ENCODE measurements around the gene PAGR1. TPM values are rescaled to one million over a fixed set of nuclear protein-coding genes. Genes with fewer than 3 reads are reported as not detected.

The PAGR1 gene
- total RNA-seq, 2 experiments from 2014 or later, result 20.6 to 25.6 TPM

GRCh38 chr16:29836623-29837022 lies 20.7 kb downstream of the PAGR1 start:
- peaks cover 8% of the 10 kb centered on the region for H3K4me1 Mint-ChIP-seq
- ChIA-PET POLR2A (no interaction called here), CTCF (interaction anchor here (2.1 kb wide), 1 partner anchor 12 kb away, joined by 12 read pairs; no protein-coding TSS in a partner anchor)
- peaks cover 52% of the 10 kb centered on the region for H3K36me3 Mint-ChIP-seq (ENCODE audit: low read depth)
- no peak for ATAC-seq
- no peaks in the 10 kb centered on the region for H3K27me3 Mint-ChIP-seq
- no peak for DNase-seq
- H3K27ac Mint-ChIP-seq, result no peak overlapping the region
- H3K9me3 Mint-ChIP-seq (ENCODE audit: low read depth), result no peaks in the 10 kb centered on the region
- intact Hi-C loops (cut with DNase I, micrococcal nuclease), result no loop called here
- no peak overlapping the region for H3K4me3 Mint-ChIP-seq

GRCh38 chr16:29837841-29838240 lies 21.9 kb downstream of the PAGR1 start:
- Mint-ChIP-seq H3K27ac (no peak overlapping the region), H3K9me3 (ENCODE audit: low read depth) (no peaks in the 10 kb centered on the region), H3K27me3 (no peaks in the 10 kb centered on the region), H3K36me3 (ENCODE audit: low read depth) (peaks cover 47% of the 10 kb centered on the region), H3K4me1 (peaks cover 8% of the 10 kb centered on the region), H3K4me3 (no peak overlapping the region)
- intact Hi-C loops (cut with DNase I, micrococcal nuclease), result no loop called here
- ChIA-PET CTCF (interaction anchor here (0.7 to 2.1 kb wide), 2 partner anchors 11 to 86 kb away, joined by 3 to 12 read pairs; no protein-coding TSS in a partner anchor), POLR2A (no interaction called here)
- DNase-seq (no peak), ATAC-seq (no peak)

GRCh38 chr16:29839822-29840221 lies 23.9 kb downstream of the PAGR1 start:
- Mint-ChIP-seq H3K4me3 (no peak overlapping the region), H3K4me1 (no peaks in the 10 kb centered on the region), H3K27ac (no peak overlapping the region), H3K27me3 (no peaks in the 10 kb centered on the region), H3K36me3 (ENCODE audit: low read depth) (peaks cover 33% of the 10 kb centered on the region), H3K9me3 (ENCODE audit: low read depth) (no peaks in the 10 kb centered on the region)
- no peak for ATAC-seq
- ChIA-PET POLR2A (interaction anchor here (0.6 kb wide), 1 partner anchor 120 kb away, joined by 9 read pairs; no protein-coding TSS in a partner anchor), CTCF (no interaction called here)
- no peak for DNase-seq
- intact Hi-C loops (cut with DNase I, micrococcal nuclease), result no loop called here

GRCh38 chr16:29840240-29840639 lies 24.3 kb downstream of the PAGR1 start:
- no peak overlapping the region for H3K4me3 Mint-ChIP-seq
- no peak for DNase-seq
- no peaks in the 10 kb centered on the region for H3K9me3 Mint-ChIP-seq (ENCODE audit: low read depth)
- no peak overlapping the region for H3K27ac Mint-ChIP-seq
- no peaks in the 10 kb centered on the region for H3K4me1 Mint-ChIP-seq
- H3K27me3 Mint-ChIP-seq, result no peaks in the 10 kb centered on the region
- ChIA-PET CTCF (interaction anchor here (1.0 kb wide), 1 partner anchor 23 kb away, joined by 3 read pairs; no protein-coding TSS in a partner anchor), POLR2A (no interaction called here)
- no peak for ATAC-seq
- intact Hi-C loops (cut with DNase I, micrococcal nuclease), result no loop called here
- peaks cover 35% of the 10 kb centered on the region for H3K36me3 Mint-ChIP-seq (ENCODE audit: low read depth)

GRCh38 chr16:29841631-29842030 lies 25.7 kb downstream of the PAGR1 start:
- Mint-ChIP-seq H3K27me3 (no peaks in the 10 kb centered on the region), H3K4me3 (no peak overlapping the region), H3K9me3 (ENCODE audit: low read depth) (no peaks in the 10 kb centered on the region), H3K27ac (no peak overlapping the region), H3K4me1 (no peaks in the 10 kb centered on the region), H3K36me3 (ENCODE audit: low read depth) (peaks cover 34% of the 10 kb centered on the region)
- DNase-seq (no peak), ATAC-seq (no peak)
- ChIA-PET CTCF (no interaction called here), POLR2A (no interaction called here)
- intact Hi-C loops (cut with DNase I, micrococcal nuclease), result no loop called here

GRCh38 chr16:29842732-29843346 lies 26.9 kb downstream of the PAGR1 start:
- POLR2A ChIA-PET, result no interaction called here
- ATAC-seq, result peak; percentile 64

GRCh38 chr16:29843931-29844330 lies 28.0 kb downstream of the PAGR1 start:
- intact Hi-C loops (cut with DNase I, micrococcal nuclease), result no loop called here
- DNase-seq (no peak), ATAC-seq (no peak)
- no peak overlapping the region for H3K27ac Mint-ChIP-seq
- no peaks in the 10 kb centered on the region for H3K27me3 Mint-ChIP-seq
- peaks cover 7% of the 10 kb centered on the region for H3K4me1 Mint-ChIP-seq
- H3K9me3 Mint-ChIP-seq (ENCODE audit: low read depth), result no peaks in the 10 kb centered on the region
- POLR2A ChIA-PET, result no interaction called here
- no peak overlapping the region for H3K4me3 Mint-ChIP-seq
- H3K36me3 Mint-ChIP-seq (ENCODE audit: low read depth), result peaks cover 31% of the 10 kb centered on the region
- CTCF ChIA-PET, result no interaction called here

More at GRCh38 chr16:29842732-29843346, 26.9 kb downstream of the PAGR1 start:
- H3K27ac Mint-ChIP-seq, result no peak overlapping the region
- H3K36me3 Mint-ChIP-seq (ENCODE audit: low read depth), result peaks cover 31% of the 10 kb centered on the region
- no peak for DNase-seq
- peaks cover 2% of the 10 kb centered on the region for H3K4me1 Mint-ChIP-seq
- intact Hi-C loops (cut with DNase I, micrococcal nuclease), result no loop called here
- H3K9me3 Mint-ChIP-seq (ENCODE audit: low read depth), result no peaks in the 10 kb centered on the region
- H3K27me3 Mint-ChIP-seq, result no peaks in the 10 kb centered on the region
- H3K4me3 Mint-ChIP-seq, result no peak overlapping the region
- CTCF ChIA-PET, result interaction anchor here (0.6 to 1.2 kb wide), 6 partner anchors 10 to 142 kb away, joined by 3 to 7 read pairs (median 3); no protein-coding TSS in a partner anchor

GRCh38 chr16:29844575-29845331 lies 28.8 kb downstream of the PAGR1 start:
- Mint-ChIP-seq H3K4me3 (no peak overlapping the region), H3K27me3 (no peaks in the 10 kb centered on the region), H3K36me3 (ENCODE audit: low read depth) (peaks cover 30% of the 10 kb centered on the region), H3K4me1 (peaks cover 7% of the 10 kb centered on the region), H3K27ac (peak overlapping the region; percentile 33), H3K9me3 (ENCODE audit: low read depth) (no peaks in the 10 kb centered on the region)
- DNase-seq (no peak), ATAC-seq (no peak)
- intact Hi-C loops (cut with DNase I, micrococcal nuclease), result loop anchor here in 1 of 2 experiments (5.0 kb wide), 2 partner anchors 53 to 98 kb away; partner anchors contain the start of gene SEZ6L2
- CTCF ChIA-PET, result interaction anchor here (0.7 to 1.4 kb wide), 3 partner anchors 10 to 24 kb away, joined by 4 read pairs; partner anchors contain the start of gene MVP
- POLR2A ChIA-PET, result no interaction called here

GRCh38 chr16:29845656-29846055 lies 29.7 kb downstream of the PAGR1 start:
- POLR2A ChIA-PET, result no interaction called here
- H3K4me1 Mint-ChIP-seq, result peaks cover 7% of the 10 kb centered on the region
- no peaks in the 10 kb centered on the region for H3K27me3 Mint-ChIP-seq
- DNase-seq (no peak), ATAC-seq (no peak)
- intact Hi-C loops (cut with DNase I, micrococcal nuclease), result loop anchor here in 1 of 2 experiments (5.0 kb wide), 2 partner anchors 52 to 97 kb away; partner anchors contain the start of gene SEZ6L2
- peaks cover 21% of the 10 kb centered on the region for H3K36me3 Mint-ChIP-seq (ENCODE audit: low read depth)
- no peaks in the 10 kb centered on the region for H3K9me3 Mint-ChIP-seq (ENCODE audit: low read depth)
- H3K27ac Mint-ChIP-seq, result no peak overlapping the region
- CTCF ChIA-PET, result interaction anchor here (0.7 to 4.3 kb wide), 6 partner anchors 9 to 38 kb away, joined by 3 to 53 read pairs (median 4); partner anchors contain the start of genes MAZ and MVP
- H3K4me3 Mint-ChIP-seq, result no peak overlapping the region

GRCh38 chr16:29848420-29849297 lies 32.7 kb downstream of the PAGR1 start:
- H3K4me1 Mint-ChIP-seq, result peaks cover 7% of the 10 kb centered on the region
- no peaks in the 10 kb centered on the region for H3K9me3 Mint-ChIP-seq (ENCODE audit: low read depth)
- DNase-seq, result peak; percentile 93
- POLR2A ChIA-PET, result interaction anchor here (0.5 to 1.2 kb wide), 8 partner anchors 12 to 148 kb away, joined by 3 to 6 read pairs (median 4); partner anchors contain the start of genes CDIPT and PAGR1
- H3K27me3 Mint-ChIP-seq, result no peaks in the 10 kb centered on the region
- CTCF ChIA-PET, result interaction anchor here (0.6 to 4.3 kb wide), 47 partner anchors 9 to 1018 kb away, joined by 3 to 53 read pairs (median 5); partner anchors contain the start of genes ASPHD1, CDIPT, KCTD13 and MAZ
- no peak overlapping the region for H3K4me3 Mint-ChIP-seq
- H3K36me3 Mint-ChIP-seq (ENCODE audit: low read depth), result peaks cover 16% of the 10 kb centered on the region
- H3K27ac Mint-ChIP-seq, result no peak overlapping the region
- peak; percentile 97 for ATAC-seq
- intact Hi-C loops (cut with DNase I, micrococcal nuclease), result loop anchor here (1.0 to 5.0 kb wide), 8 partner anchors 32 to 156 kb away; partner anchors contain the start of genes KIF22 (in 1 of the 2), PAGR1 (in 1 of the 2) and SEZ6L2 (in 1 of the 2)

Measured in activated CD4-positive, alpha-beta T cell treated with anti-CD3 and anti-CD28 coated beads for 36 hours (primary cell).